Sigmoid colon (tissue), 4 donors: ENCODE data around the gene PIKFYVE.

Experiments used
- CTCF ChIP-seq, 4 experiments: fragments of 450-650 bp in 3 of 4; fragments of 200-600 bp in 1 of 4; IDR thresholded peaks; one replicate each; pipeline ENCODE4 v1.5.1; 2016 to 2019; ENCODE audit warnings: antibody characterized with exemption in 4 of 4, mild to moderate bottlenecking in 3 of 4, moderate library complexity in 2 of 4
- POLR2AphosphoS5 ChIP-seq, 4 donors: sonication (generic); formaldehyde crosslinking; IDR thresholded peaks; one replicate each; pipeline ENCODE4 v1.6.1; 2017; ENCODE audit warnings: antibody characterized with exemption in 4 of 4

- TF ChIP-seq CTCF (IDR thresholded peaks at IDR 0.05): no peak
- TF ChIP-seq POLR2AphosphoS5 (IDR thresholded peaks at IDR 0.05): no peak
These were observed 41.3 kb upstream of the PIKFYVE start for GRCh38 chr2:208224802-208225201.
